DND-41 (cell line): ENCODE results near the gene OPTC.

Experiments used
- CTCF ChIP-seq: IDR thresholded peaks from 2 replicates; pipeline ENCODE4 v1.5.1; 2012; ENCODE audit warnings: borderline replicate concordance, low read length, moderate library complexity, mild to moderate bottlenecking; ENCODE audit not compliant: poor library complexity, severe bottlenecking; ENCODE audit errors: extremely low read depth
- EZH2 ChIP-seq: IDR thresholded peaks from 3 replicates; pipeline ENCODE4 v1.6.1; 2012; ENCODE audit warnings: borderline replicate concordance, low read depth, mild to moderate bottlenecking, moderate library complexity, low read length, inconsistent platforms; ENCODE audit not compliant: severe bottlenecking

GRCh38 chr1:203505526-203506204 is 11.7 kb downstream of the OPTC start:
- no peak for TF ChIP-seq CTCF
- no peak for TF ChIP-seq EZH2
